Dermis blood vessel endothelial cell (primary cell): ENCODE results near the gene ZNF362. TPM values are rescaled to one million over a fixed set of nuclear protein-coding genes. Genes with fewer than 3 reads are reported as not detected.
A peak's percentile ranks its signal among the peaks of the same experiment; 100 is the strongest.

Experiments
- DNase-seq: peaks from one replicate; pipeline ENCODE4 v3.0.0; 2010
- total RNA-seq: library from RNA; depleted of rRNA; stranded (reverse); fragments of >200 nt; gene quantifications from 2 replicates; pipeline ENCODE4 v1.2.3, GENCODE V29; 2014

ZNF362 gene
- total RNA-seq, 1 donor from 2014 or later = 3.2 TPM

DNA sequence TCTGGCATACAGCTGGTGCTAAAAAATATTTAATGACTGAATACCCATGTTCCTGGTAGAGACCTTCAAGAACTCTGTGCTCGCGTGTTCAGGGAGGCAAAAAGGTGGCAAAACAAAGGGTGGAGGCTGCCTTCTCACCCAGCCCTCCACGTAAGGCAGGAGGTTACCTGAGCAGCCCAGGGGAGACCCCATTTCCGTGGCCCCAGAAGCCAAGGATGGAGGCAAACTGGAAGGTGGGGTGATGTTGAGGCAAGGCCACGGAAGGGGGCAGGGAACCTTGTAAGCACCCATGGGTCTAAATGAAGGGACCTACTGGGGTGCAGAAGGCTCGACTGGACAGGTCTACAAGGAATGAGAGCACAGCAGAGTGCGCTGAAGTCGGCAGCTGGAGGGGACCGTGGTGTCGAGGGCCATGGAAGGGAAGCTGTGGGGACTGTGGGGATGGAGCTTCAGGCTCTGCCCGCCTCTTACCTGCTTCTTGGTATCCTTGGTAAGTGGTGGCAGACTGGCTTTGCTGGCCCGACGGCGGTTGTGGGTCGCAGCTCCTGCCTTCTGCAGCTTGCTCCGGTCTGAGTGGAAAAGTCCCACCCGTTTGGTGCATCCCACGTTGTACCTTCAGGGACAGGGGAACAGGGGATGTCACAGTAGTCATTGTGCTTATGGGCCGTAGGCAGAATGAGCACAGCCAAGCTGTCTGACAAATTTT lies 73.5 kb downstream of the ZNF362 start:
- DNase-seq = no peak

- no peak for DNase-seq
These were observed 74.1 kb downstream of the ZNF362 start for GRCh38 chr1:33330361-33330890.

GRCh38 chr1:33330906-33331305 lies 74.6 kb downstream of the ZNF362 start:
- no peak for DNase-seq

GRCh38 chr1:33331444-33332356 lies 75.4 kb downstream of the ZNF362 start:
- DNase-seq = no peak

DNA sequence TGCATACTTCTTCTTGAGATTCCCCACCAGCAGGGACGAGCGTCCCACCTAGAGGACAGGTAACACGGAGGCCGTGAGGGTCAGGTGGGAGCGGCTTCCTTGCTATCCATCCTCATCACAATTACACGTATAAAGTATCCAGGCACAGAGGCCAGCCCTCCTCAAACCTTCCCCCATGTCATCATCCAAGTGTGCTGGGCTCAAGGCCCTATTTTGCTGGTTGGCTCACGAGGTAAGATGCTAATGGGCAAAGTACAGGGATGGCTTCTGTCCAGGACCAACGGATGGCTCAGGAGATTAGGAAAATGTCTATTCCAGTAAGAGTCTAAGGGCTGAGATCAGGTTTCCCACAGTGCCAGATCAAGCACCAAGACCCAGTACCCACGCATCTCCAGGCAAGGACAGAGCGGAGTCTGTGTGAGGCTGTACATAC lies 76.1 kb downstream of the ZNF362 start:
- DNase-seq = no peak

DNA sequence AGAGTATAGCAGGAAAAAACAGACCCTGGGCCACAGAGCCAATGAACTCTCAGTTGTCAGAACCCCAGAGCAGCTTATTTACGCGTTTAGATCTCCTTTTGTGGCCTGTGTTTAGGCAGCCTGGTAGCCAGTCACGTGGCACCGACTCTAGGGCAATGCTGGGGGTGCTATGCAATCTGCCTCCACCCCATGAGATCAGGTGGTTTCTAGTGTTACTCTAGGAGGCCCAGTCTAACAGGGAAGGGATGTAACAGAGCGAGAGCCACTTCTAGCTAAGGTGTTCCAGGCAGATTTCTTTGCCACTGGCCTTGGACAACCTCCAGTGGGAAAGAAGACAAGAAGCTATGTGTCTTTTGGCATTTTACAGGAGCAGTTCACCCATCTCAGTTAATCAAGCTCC lies 76.6 kb downstream of the ZNF362 start:
- no peak for DNase-seq

- DNase-seq = no peak
These were observed 77.8 kb downstream of the ZNF362 start for GRCh38 chr1:33334081-33334552.

- no peak for DNase-seq
These were observed 78.7 kb downstream of the ZNF362 start for GRCh38 chr1:33335020-33335419.

DNA sequence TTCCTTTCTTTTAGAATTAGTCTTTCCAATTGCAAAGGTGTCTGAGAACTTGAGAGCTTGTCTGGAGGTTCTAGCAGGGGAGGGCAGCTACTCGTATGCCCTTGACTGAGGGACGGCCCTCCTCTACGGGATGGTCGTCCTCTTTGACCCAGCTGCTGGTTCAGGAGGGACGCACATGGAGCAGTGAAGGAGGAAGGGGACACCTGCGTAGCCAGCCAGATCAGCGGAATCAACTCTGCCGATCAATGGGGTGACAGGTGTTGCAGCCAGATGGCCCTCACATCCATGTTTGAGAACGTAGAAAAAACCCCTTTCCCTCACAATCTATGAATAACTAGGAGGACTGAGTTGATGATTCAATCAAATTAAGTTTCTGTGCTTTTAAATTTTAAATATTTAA lies 80.3 kb downstream of the ZNF362 start:
- no peak for DNase-seq

GRCh38 chr1:33337441-33337840 lies 81.1 kb downstream of the ZNF362 start:
- DNase-seq = no peak

DNA sequence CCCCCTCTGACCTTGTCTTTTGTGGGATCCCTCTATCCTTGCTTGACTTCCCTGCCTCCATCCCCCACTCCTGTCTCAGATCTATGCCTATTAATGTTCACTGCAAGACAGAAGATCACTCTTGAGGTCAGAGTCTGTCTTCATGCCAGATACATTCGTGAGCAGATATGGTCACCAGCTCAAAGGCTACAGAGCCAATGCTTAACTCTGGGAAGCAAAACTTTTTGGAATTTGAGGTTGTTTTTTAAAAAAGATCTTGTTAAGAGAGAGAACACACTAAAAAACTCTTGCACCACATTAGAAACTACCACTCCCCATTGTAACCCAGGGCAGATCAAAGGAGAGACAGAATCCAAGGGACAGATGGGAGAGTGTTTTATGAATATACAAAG lies 81.8 kb downstream of the ZNF362 start:
- no peak for DNase-seq

GRCh38 chr1:33338440-33339211 lies 82.3 kb downstream of the ZNF362 start:
- peak; percentile 56 for DNase-seq

GRCh38 chr1:33339413-33339812 lies 83.1 kb downstream of the ZNF362 start:
- peak; percentile 43 for DNase-seq

DNA sequence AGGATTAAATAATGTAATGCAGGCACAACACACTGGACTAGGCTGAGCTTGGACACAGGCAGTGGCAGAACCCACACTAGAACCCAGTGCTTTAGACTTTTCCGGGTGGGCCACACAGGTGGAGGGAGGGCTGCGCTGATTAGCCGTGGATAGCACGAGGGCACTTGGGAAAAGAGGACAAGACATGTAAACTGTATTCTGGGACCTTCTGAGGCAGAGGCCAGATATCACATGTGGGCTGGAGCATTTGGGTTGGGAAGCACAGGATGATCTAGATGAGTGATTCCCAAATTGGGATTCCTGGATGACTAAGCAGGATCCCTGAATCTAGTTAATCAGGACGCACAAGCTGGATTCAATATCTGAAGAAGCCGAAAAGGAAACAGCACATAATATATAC lies 84.9 kb downstream of the ZNF362 start:
- no peak for DNase-seq

DNA sequence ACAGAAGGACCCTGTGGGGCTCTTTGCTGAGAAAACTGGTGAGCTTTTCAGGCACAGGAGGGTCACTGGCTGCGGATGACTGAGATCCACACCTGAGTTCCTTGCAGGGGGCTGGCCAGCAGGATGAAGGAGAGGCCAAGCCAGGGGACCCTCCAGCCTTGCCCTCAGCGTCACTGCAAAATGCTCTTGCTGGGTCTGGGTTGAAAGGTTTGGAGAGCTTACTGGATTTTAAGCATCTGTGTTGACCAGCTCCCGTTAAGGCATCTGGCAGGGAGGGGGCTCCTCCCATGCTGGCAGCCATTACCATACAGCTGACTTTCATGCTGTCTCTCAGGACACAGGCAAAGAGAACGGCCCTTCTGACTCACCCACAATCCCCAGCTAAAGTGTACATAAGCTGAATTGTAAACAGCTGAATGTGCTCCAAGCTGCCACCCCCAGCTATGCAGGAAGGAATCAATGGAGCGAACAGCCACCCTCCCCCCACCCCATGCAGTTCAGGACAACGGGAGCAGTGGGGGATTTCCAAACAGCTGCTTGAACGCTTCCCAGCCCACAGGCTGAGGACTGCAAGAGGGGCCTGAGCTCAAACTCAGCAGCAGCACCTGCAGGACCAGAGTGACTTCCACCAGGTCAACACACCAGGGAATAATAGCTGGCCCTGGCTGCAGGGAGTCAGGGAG lies 85.9 kb downstream of the ZNF362 start:
- peak; percentile 96 for DNase-seq

DNA sequence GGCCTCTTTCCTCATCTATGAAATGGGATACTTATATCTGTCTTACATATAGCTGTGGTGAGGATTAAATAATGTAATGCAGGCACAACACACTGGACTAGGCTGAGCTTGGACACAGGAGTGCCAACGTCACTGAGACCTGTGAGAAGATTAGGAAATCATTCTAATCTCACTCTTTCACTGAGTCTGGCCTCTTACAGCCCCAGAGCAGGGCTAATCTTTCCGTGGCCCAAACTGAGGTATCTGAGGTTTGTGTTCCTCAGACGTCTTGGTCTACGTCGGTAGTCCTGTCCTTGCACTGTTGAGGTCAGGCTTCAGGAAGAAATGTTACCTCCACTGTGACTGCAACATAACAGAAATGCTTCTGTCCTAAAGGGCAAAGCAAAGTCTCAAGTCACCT lies 87.2 kb downstream of the ZNF362 start:
- DNase-seq = no peak

DNA sequence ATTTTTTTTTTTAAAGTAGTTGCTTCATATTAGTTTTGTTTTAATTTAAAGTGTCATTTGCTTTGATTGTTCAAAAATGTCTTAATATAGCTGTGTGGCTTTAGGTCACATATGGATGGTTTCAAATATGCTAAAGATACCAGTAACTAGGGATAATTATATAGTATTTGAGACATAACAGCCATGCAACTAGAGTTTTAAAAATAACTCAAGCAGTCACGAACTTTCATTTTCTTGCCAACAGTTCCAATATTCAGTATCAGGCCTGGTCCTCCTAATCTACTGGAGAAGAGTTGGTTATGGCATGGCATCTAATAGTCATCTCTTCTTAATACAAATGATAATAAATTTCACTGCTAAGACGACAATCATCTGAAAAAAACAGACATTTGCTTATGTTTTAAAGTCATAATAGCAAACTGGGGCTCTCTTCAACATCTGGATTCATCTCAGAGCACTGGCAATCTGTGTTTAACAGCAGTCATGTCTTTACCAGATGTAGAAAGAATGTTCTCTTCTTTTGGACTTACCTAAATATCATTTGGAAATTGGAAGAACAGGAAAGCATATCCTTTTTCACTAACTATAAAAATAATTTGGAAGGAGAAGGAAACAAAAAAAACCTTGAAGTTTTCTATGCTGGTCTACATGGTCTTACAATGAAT lies 88.7 kb downstream of the ZNF362 start:
- no peak for DNase-seq

GRCh38 chr1:33346533-33346926 lies 90.2 kb downstream of the ZNF362 start:
- no peak for DNase-seq

GRCh38 chr1:33346927-33347649 lies 90.8 kb downstream of the ZNF362 start:
- peak; percentile 92 for DNase-seq

DNA sequence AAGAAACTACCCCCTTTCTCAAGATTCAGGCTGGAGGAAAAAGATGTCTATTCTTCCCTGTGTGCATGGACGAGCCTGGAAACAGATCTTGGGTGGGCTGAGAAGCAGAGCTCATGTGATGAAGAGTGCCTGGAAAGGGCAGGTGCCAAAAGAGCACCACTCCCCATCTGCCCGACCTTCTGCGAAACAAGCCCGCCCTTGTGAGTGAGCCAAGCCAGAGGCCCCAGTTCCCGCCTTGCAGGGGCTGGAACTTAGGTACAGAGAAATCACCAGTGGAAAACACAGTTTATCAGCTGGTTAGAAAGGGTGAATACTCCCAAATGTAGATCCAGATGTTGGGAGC lies 91.3 kb downstream of the ZNF362 start:
- DNase-seq = peak; percentile 42

DNA sequence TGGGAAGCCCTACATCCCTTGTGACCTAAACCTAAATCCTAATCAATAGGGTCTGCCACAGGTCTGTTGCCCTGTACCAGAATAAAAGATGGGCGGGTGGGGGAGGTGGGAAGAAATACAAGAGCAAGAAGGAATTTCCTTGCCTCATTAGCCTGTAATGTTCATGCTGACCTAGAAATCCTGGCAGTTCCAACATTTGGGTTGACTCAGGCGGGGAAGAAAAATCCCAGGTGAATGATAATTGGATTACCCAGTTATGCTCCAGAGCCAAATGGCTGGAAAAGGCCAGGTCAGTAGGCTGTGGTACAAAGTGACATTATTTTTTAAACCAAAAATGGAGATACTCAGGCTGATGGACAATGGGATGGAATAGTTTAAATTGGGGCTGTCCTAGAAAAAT lies 91.9 kb downstream of the ZNF362 start:
- no peak for DNase-seq
